GM18519 (cell line): ENCODE measurements around the gene PGP.

Experiments
- ATAC-seq: cut with Tn5 transposase; IDR thresholded peaks from one replicate; pipeline ENCODE4 v1.9.1; 2021; ENCODE audit warnings: mild to moderate bottlenecking, moderate library complexity; ENCODE audit not compliant: unreplicated experiment, low FRiP score

PGP gene

DNA sequence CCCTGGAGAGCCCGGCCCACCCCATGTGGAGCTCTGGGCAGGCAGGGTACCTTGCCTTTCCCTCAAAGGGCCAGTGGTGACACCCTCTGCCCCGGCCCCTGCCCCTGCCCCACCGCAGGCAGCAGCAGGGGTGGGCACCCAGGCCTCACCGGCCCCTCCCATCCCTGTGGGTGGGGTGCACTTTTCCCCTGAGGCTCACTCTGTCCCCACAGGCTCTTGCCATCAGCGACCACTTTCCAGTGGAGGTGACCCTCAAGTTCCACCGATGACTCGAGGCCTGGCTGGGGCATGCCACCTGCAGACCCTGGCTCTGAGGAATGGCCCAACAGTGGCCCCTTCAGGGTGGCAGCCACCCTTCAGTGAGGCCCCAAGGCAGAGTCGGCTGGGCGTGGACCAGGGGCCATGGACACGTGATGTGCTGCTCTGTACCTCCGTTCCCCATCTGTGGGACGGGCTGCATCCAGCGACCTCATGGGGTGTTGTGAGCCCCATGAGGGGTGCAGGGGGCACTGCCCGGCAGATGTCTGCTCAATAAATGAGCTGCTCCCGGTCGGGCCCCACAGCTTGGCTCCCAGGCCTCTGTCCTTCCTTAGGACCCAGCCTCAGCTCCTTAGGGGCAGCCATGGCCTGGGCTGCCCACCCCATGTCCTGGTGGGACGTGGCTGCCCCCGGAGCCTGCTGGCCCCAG, 23.7 kb upstream of the PGP start:
- ATAC-seq, result no peak

- no peak for ATAC-seq
These were observed 23.0 kb upstream of the PGP start for GRCh38 chr16:2237493-2238149.

- no peak for ATAC-seq
These were observed 22.5 kb upstream of the PGP start for GRCh38 chr16:2237102-2237482.

- no peak for ATAC-seq
These were observed 21.9 kb upstream of the PGP start, which contains the start of gene DNASE1L2 for GRCh38 chr16:2236337-2237101. Gene DNASE1L2 (plus strand): TSS chr16:2236444. CDS start chr16:2236817, 373 bp downstream.

GRCh38 chr16:2235695-2236336, 21.2 kb upstream of the PGP start:
- ATAC-seq, result no peak

GRCh38 chr16:2235234-2235651, 20.6 kb upstream of the PGP start:
- no peak for ATAC-seq

DNA sequence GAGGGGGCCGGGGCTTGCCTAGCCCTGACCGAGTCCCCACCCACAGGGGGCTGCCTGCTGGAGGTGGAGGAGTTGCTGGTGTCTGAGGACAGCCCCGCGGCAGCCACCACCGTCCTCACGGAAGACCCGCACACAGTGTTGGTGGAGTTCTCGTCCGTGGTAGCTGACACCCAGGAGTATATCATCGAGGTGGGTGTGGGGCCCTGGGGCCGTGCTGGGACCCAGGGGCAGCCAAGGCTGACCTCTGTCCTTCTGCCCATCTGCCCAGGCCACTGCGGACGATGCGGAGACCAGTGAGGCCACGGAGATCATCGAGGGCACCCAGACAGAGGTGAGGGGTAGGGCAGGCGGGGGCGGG, 20.2 kb upstream of the PGP start:
- no peak for ATAC-seq

DNA sequence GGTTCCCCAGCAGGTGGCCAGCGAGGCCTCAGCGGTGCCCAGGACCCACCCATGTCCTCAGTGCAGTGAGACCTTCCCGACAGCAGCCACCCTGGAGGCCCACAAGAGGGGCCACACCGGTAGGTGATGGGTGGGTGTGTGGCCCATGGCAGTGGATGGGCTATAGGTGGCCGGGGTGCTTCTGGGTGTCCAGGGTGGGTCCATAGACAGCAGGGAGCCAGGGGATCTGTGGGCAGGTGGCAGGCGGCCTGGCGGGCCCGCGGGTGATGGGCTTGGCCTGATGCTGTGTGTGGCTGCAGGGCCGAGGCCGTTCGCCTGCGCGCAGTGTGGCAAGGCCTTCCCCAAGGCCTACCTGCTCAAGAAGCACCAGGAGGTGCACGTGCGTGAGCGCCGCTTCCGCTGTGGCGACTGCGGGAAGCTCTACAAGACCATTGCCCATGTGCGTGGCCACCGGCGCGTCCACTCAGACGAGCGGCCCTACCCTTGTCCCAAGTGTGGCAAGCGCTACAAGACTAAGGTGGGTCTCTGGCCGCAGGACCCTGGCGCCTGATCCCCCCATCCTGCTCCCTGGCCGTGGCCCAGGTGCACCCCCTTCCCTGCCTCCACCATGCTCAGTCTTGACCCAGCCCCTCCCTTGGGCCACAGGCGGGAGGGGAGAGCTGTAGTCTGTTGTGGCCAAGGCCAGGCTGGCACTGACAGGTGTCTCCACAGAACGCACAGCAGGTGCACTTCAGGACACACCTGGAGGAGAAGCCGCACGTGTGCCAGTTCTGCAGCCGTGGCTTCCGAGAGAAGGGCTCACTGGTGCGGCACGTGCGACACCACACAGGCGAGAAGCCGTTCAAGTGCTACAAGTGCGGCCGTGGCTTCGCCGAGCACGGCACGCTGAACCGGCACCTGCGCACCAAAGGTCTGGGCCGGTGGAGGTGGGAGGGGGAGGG, 19.5 kb upstream of the PGP start:
- ATAC-seq, result no peak

- no peak for ATAC-seq
These were observed 18.6 kb upstream of the PGP start for GRCh38 chr16:2233046-2233775.

GRCh38 chr16:2232094-2232990, 17.7 kb upstream of the PGP start:
- ATAC-seq, result no peak

DNA sequence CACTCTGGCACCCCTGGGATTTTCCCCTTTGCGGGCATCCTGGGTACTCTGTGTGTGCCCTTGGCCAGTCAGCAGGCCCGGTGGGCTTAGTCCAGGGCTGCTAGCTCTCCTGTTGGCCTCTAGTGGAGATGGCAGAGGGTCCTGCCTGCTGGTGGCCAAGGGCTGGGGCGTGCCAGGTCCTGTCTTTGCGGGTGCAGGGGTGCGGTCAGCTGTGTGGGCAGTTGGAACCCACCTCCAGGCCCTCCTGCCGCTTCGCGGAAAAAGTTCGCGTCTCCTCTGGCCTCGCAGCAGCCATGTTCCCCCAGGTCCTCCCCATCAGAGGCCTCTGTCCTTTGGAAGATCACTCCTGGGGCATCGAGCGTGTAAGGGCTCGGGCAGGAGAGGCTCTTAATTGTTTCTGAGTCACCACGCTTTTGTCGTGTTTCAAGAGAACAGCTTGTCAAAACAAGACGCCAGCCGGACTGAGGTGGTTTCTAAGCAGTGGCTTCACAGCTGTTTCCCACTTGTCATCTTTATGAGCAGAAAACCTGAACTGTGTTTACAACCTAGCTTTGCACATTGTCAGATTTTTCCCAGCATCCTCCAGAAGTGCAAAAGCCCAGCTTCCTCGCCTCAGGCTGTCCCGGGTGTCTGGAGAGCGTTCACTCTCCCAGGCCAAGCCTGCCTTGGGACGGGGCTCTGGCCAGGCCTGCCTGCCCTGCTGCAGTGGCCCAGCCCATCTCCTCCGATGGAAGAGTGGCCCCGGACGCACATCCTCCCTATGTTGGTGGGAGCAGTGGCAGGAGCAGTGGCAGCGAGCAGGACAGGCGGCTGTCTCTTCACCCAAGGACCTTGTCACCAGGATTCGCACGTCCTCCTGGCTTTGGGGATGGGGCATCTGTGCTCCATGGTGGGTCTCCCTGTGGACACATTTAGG, 16.6 kb upstream of the PGP start:
- ATAC-seq, result no peak

- no peak for ATAC-seq
These were observed 15.7 kb upstream of the PGP start for GRCh38 chr16:2230376-2230775.

- no peak for ATAC-seq
These were observed 15.1 kb upstream of the PGP start for GRCh38 chr16:2229632-2230250.

DNA sequence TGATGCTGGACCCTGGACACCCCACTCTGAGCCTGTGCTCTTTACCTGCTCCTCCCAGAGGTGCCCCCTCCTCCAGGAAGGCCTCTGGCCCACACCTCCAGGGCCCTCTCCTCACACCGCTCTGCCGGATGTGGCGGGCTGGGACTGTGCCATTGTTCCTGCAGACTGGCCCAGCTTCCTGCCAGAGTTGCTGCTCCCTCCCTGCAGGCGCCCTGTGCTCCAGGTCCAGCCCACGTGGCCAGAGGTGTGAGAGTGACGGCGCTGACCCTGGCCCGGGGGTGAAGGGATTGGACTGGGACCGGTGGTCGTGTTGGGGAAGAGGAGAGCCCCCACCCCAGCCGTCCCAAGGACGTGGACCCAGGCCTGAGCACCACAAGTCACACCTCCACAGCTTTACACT, 14.5 kb upstream of the PGP start:
- no peak for ATAC-seq

DNA sequence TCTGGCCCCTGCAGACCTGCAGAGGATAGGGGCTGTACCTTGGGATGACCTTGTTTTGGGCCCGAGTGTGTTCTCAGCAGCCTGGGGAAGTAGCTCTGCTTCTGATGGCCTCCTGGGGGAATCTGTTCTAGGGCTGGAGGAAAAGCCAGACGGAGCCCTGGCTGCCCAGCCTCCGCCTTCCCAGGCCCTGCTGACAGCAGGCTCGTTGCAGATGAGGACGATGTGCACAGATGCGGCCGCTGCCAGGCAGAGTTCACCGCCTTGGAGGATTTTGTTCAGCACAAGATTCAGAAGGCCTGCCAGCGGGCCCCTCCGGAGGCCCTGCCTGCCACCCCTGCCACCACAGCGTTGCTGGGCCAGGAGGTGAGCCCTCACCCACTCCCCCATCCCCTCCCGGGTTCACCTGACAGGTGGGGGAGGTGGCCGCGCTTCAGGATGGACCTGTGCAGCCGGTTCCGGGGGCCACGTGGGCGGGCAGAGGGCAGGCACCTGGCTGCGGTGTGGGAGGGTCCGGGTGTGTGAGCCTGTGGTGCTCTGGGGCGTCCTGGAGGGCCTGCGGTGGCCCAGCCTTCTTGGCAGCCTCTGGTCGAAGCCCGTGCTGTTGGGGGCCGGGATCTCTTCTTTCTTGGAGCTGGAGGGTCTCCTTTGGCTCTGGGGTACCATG, 13.7 kb upstream of the PGP start:
- ATAC-seq, result no peak

- ATAC-seq, result no peak
These were observed 12.3 kb upstream of the PGP start for GRCh38 chr16:2226918-2227317.
